SW 1271 (cell line): ENCODE measurements around the gene SAMD15.
A peak's percentile ranks its signal among the peaks of the same experiment; 100 is the strongest.
"Not testable (repeated sequence)": the region's sequence is repeated elsewhere in the genome, so short reads cannot be mapped to it uniquely, and the experiment has no call there.

ENCODE experiments used
- DNase-seq, 2 experiments: peaks; one replicate each; lab custom pipeline; 2025; lab: John Stamatoyannopoulos, UW

Gene SAMD15

GRCh38 chr14:77375973-77376770, 1.0 kb upstream of the SAMD15 start:
- DNase-seq: peak in 1 of 2 experiments; percentile 12

- peak in 1 of 2 experiments; percentile 33 for DNase-seq
Observed at GRCh38 chr14:77377502-77377844, 294 bp downstream of the SAMD15 start.

- DNase-seq: no peak
Observed at GRCh38 chr14:77378701-77379100, 1.5 kb downstream of the SAMD15 start.

- DNase-seq: no peak
Observed at GRCh38 chr14:77390188-77390587, 13.0 kb downstream of the SAMD15 start.

GRCh38 chr14:77400216-77400615, 23.0 kb downstream of the SAMD15 start:
- no peak for DNase-seq

GRCh38 chr14:77403768-77404167, 26.6 kb downstream of the SAMD15 start:
- no peak for DNase-seq

- DNase-seq: no peak
Observed at GRCh38 chr14:77406086-77406485, 28.9 kb downstream of the SAMD15 start.

GRCh38 chr14:77406718-77407117, 29.5 kb downstream of the SAMD15 start:
- DNase-seq: no peak

- DNase-seq: no peak
Observed at GRCh38 chr14:77407158-77407557, 30.0 kb downstream of the SAMD15 start.

- no peak for DNase-seq
Observed at GRCh38 chr14:77409131-77409533, 32.0 kb downstream of the SAMD15 start.

- DNase-seq: not testable (repeated sequence)
Observed at GRCh38 chr14:77415403-77416030, 38.3 kb downstream of the SAMD15 start.

GRCh38 chr14:77416098-77416497, 38.9 kb downstream of the SAMD15 start:
- not testable (repeated sequence) for DNase-seq

GRCh38 chr14:77416836-77417235, 39.7 kb downstream of the SAMD15 start:
- no peak for DNase-seq

GRCh38 chr14:77421201-77421600, 44.0 kb downstream of the SAMD15 start:
- DNase-seq: no peak

GRCh38 chr14:77423423-77423822, 46.2 kb downstream of the SAMD15 start, which contains the start of gene NOXRED1:
NOXRED1 (minus strand) TSS chr14:77423523; CDS start chr14:77422889, 634 bp downstream.
- no peak for DNase-seq

- no peak for DNase-seq
Observed at GRCh38 chr14:77424862-77425261, 47.7 kb downstream of the SAMD15 start.

GRCh38 chr14:77426396-77426795, 49.2 kb downstream of the SAMD15 start:
- DNase-seq: no peak

- DNase-seq: no peak
Observed at GRCh38 chr14:77436042-77436441, 58.9 kb downstream of the SAMD15 start.

- DNase-seq: no peak
Observed at GRCh38 chr14:77438596-77438995, 61.4 kb downstream of the SAMD15 start.

GRCh38 chr14:77439861-77440260, 62.7 kb downstream of the SAMD15 start:
- no peak for DNase-seq
